Breast epithelium (tissue), 3 donors: ENCODE results near the gene SCYGR1.

ENCODE experiments used
- POLR2A ChIP-seq: fragments of 450-650 bp; IDR thresholded peaks from one replicate; pipeline ENCODE4 v1.6.1; 2016; ENCODE audit warnings: antibody characterized with exemption, mild to moderate bottlenecking, moderate library complexity
- TF ChIP-seq, protein P1 (sequence below), 3 donors: fragments of 450-650 bp; IDR thresholded peaks; one replicate each; pipeline ENCODE4 v1.5.1; 2016 to 2017; ENCODE audit warnings: antibody characterized with exemption in 3 of 3, mild to moderate bottlenecking in 3 of 3, moderate library complexity in 3 of 3

DNA sequence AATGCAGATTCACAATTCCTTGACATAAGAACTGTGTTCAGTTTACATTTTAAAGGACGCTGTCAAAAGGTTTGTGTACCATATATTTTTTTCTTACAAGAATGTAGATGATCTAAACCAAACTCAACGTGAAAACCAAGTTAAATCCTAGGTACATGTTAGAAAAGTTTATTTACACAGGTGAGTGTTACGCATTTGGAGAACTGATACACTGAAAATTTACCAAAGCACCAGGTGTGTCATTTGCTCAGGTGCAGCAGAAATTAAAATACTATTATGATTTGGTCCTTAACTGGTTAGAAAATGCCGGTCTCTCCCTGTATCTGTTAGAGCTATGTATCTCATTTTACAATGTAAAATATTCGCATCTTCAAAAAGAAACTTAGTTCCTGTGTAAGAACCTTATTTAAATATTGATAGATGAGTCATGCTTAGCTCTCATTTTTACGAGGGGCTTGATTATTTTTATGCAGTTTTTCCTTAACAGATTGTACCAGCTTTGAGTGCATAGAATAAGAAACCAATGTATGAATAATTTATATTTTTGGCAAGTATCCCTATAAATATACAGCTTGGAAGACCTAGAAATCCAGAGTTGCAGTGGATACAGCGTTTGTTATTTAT is 37.6 kb downstream of the SCYGR1 start:
- TF ChIP-seq, protein P1, sequence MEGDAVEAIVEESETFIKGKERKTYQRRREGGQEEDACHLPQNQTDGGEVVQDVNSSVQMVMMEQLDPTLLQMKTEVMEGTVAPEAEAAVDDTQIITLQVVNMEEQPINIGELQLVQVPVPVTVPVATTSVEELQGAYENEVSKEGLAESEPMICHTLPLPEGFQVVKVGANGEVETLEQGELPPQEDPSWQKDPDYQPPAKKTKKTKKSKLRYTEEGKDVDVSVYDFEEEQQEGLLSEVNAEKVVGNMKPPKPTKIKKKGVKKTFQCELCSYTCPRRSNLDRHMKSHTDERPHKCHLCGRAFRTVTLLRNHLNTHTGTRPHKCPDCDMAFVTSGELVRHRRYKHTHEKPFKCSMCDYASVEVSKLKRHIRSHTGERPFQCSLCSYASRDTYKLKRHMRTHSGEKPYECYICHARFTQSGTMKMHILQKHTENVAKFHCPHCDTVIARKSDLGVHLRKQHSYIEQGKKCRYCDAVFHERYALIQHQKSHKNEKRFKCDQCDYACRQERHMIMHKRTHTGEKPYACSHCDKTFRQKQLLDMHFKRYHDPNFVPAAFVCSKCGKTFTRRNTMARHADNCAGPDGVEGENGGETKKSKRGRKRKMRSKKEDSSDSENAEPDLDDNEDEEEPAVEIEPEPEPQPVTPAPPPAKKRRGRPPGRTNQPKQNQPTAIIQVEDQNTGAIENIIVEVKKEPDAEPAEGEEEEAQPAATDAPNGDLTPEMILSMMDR (IDR thresholded peaks at IDR 0.05), result no peak
- no peak for TF ChIP-seq POLR2A
